ENCODE data around the gene NFKBIB.

GRCh38 chr19:38898788-38899446 lies 852 bp upstream of the NFKBIB start:
- no peak for TF ChIP-seq YY1 (IDR thresholded peaks at IDR 0.05; ENCODE audit: low read depth)
- TF ChIP-seq ZBTB7A (IDR thresholded peaks at IDR 0.05; ENCODE audit: low read depth), result no peak
- TF ChIP-seq FOXM1 (IDR thresholded peaks at IDR 0.05; ENCODE audit: borderline replicate concordance, low read depth), result no peak
- TF ChIP-seq RAD21 (IDR thresholded peaks at IDR 0.05; ENCODE audit: low read depth), result no peak
- TF ChIP-seq USF1 (IDR thresholded peaks at IDR 0.05), result no peak
- no peak for TF ChIP-seq CREB1 (IDR thresholded peaks at IDR 0.05; ENCODE audit: low read depth)
- no peak for TF ChIP-seq CEBPB (IDR thresholded peaks at IDR 0.05)
- TF ChIP-seq TAF1 (IDR thresholded peaks at IDR 0.05; ENCODE audit: low read depth), result no peak
- no peak for TF ChIP-seq MAX (IDR thresholded peaks at IDR 0.05)
- no peak for TF ChIP-seq TCF12 (IDR thresholded peaks at IDR 0.05; ENCODE audit: low read depth)
- no peak for TF ChIP-seq EP300 (IDR thresholded peaks at IDR 0.05; ENCODE audit: borderline replicate concordance)
- TF ChIP-seq EGR1 (IDR thresholded peaks at IDR 0.05), result no peak
- TF ChIP-seq REST (IDR thresholded peaks at IDR 0.05; ENCODE audit: low read depth), result no peak
- no peak for TF ChIP-seq TEAD4 (IDR thresholded peaks at IDR 0.05)

Measured in Ishikawa (cell line).